Transverse colon (tissue), 4 donors: Measurements from ENCODE around the gene SCAMP4.

Experiments used
- CTCF ChIP-seq, 5 experiments: fragments of 200-600 bp in 3 of 5; fragments of 450-650 bp in 2 of 5; sonication (generic) in 3 of 5; IDR thresholded peaks; 1 replicate in 2 of 5; 2 replicates in 3 of 5; pipeline ENCODE4 v1.5.1; 2016 to 2017; ENCODE audit warnings: antibody characterized with exemption in 5 of 5, inconsistent platforms in 3 of 5, mild to moderate bottlenecking in 2 of 5, moderate library complexity in 1 of 5
- POLR2A ChIP-seq: fragments of 450-650 bp; IDR thresholded peaks from one replicate; pipeline ENCODE4 v1.6.1; 2016; ENCODE audit warnings: antibody characterized with exemption, mild to moderate bottlenecking, moderate library complexity
- POLR2AphosphoS5 ChIP-seq, 3 donors: sonication (generic); formaldehyde crosslinking; IDR thresholded peaks; one replicate each; pipeline ENCODE4 v1.6.1; 2016; ENCODE audit warnings: antibody characterized with exemption in 3 of 3

GRCh38 chr19:1859331-1859781 lies 45.8 kb upstream of the SCAMP4 start:
- TF ChIP-seq POLR2AphosphoS5 (IDR thresholded peaks at IDR 0.05) (no peak), CTCF (IDR thresholded peaks at IDR 0.05) (no peak), POLR2A (no peak)
